ENCODE results near the gene SH3PXD2B.

SH3PXD2B gene

GRCh38 chr5:172436879-172437369 is 17.4 kb downstream of the SH3PXD2B start:
- TF ChIP-seq CTCF (IDR thresholded peaks at IDR 0.05; ENCODE audit: insufficient read depth, missing control alignments): no peak
- no peak for DNase-seq (ENCODE audit: insufficient read length, low spot score)
- no peak for FAIRE-seq

- no peak for TF ChIP-seq CTCF (IDR thresholded peaks at IDR 0.05; ENCODE audit: insufficient read depth, missing control alignments)
- FAIRE-seq: no peak
- no peak for DNase-seq (ENCODE audit: insufficient read length, low spot score)
These were observed 18.0 kb downstream of the SH3PXD2B start for GRCh38 chr5:172436078-172436878.

GRCh38 chr5:172435362-172436077 is 18.8 kb downstream of the SH3PXD2B start:
- DNase-seq (ENCODE audit: insufficient read length, low spot score) (no peak), FAIRE-seq (no peak)
- no peak for TF ChIP-seq CTCF (IDR thresholded peaks at IDR 0.05; ENCODE audit: insufficient read depth, missing control alignments)

GRCh38 chr5:172434251-172434650 is 20.1 kb downstream of the SH3PXD2B start:
- FAIRE-seq (no peak), DNase-seq (ENCODE audit: insufficient read length, low spot score) (no peak)
- no peak for TF ChIP-seq CTCF (IDR thresholded peaks at IDR 0.05; ENCODE audit: insufficient read depth, missing control alignments)

GRCh38 chr5:172433513-172433912 is 20.8 kb downstream of the SH3PXD2B start:
- FAIRE-seq (no peak), DNase-seq (ENCODE audit: insufficient read length, low spot score) (no peak)
- no peak for TF ChIP-seq CTCF (IDR thresholded peaks at IDR 0.05; ENCODE audit: insufficient read depth, missing control alignments)

GRCh38 chr5:172433071-172433470 is 21.3 kb downstream of the SH3PXD2B start:
- no peak for TF ChIP-seq CTCF (IDR thresholded peaks at IDR 0.05; ENCODE audit: insufficient read depth, missing control alignments)
- FAIRE-seq (no peak), DNase-seq (ENCODE audit: insufficient read length, low spot score) (no peak)

GRCh38 chr5:172430354-172430753 is 24.0 kb downstream of the SH3PXD2B start:
- no peak for TF ChIP-seq CTCF (IDR thresholded peaks at IDR 0.05; ENCODE audit: insufficient read depth, missing control alignments)
- no peak for FAIRE-seq
- no peak for DNase-seq (ENCODE audit: insufficient read length, low spot score)
